HepG2 (cell line): ENCODE data around the gene APOC3. TPM values are rescaled to one million over a fixed set of nuclear protein-coding genes. Genes with fewer than 3 reads are reported as not detected.

ENCODE experiments used
- AHR ChIP-seq: IDR thresholded peaks from 2 replicates; pipeline ENCODE4 v1.6.1; 2018; ENCODE audit warnings: missing genetic modification reagents, missing compliant biosample characterization
- BHLHE40 ChIP-seq: IDR thresholded peaks from 2 replicates; pipeline ENCODE4 v1.6.1; 2011; ENCODE audit warnings: low read length, improper control_type of control experiment
- GATAD2A ChIP-seq: IDR thresholded peaks from 2 replicates; pipeline ENCODE4 v1.6.1; 2016
- KDM3A ChIP-seq: IDR thresholded peaks from 2 replicates; pipeline ENCODE4 v1.6.1; 2018; ENCODE audit warnings: low read depth, missing compliant biosample characterization
- NCOA2 ChIP-seq: sonication (generic); formaldehyde crosslinking; IDR thresholded peaks from 2 replicates; pipeline ENCODE4 v1.8.0; 2022; ENCODE audit warnings: inconsistent platforms
- NR0B2 ChIP-seq: sonication (generic); formaldehyde crosslinking; IDR thresholded peaks from 2 replicates; pipeline ENCODE4 v1.4.0; 2020; ENCODE audit warnings: mild to moderate bottlenecking, missing genetic modification reagents
- SP140L ChIP-seq: sonication (generic); formaldehyde crosslinking; IDR thresholded peaks from 2 replicates; pipeline ENCODE4 v1.4.0; 2020; ENCODE audit warnings: missing genetic modification reagents, borderline replicate concordance
- ZKSCAN8 ChIP-seq: IDR thresholded peaks from 2 replicates; pipeline ENCODE4 v1.6.1; 2016; ENCODE audit warnings: borderline replicate concordance, missing genetic modification reagents, missing compliant biosample characterization
- ZNF343 ChIP-seq: sonication (generic); formaldehyde crosslinking; IDR thresholded peaks from 2 replicates; pipeline ENCODE4 v1.4.0; 2020; ENCODE audit warnings: mild to moderate bottlenecking, missing genetic modification reagents
- ZNF646 ChIP-seq: sonication (generic); formaldehyde crosslinking; IDR thresholded peaks from 2 replicates; pipeline ENCODE4 v1.9.0; 2021; ENCODE audit warnings: mild to moderate bottlenecking, missing genetic modification reagents
- ZNF704 ChIP-seq: sonication (generic); formaldehyde crosslinking; IDR thresholded peaks from 2 replicates; pipeline ENCODE4 v1.8.1; 2023; ENCODE audit warnings: mild to moderate bottlenecking, inconsistent platforms, moderate library complexity, missing genetic modification reagents, borderline replicate concordance
- ZSCAN31 ChIP-seq: sonication (generic); formaldehyde crosslinking; IDR thresholded peaks from 2 replicates; pipeline ENCODE4 v1.5.0; 2020; ENCODE audit warnings: low read depth, mild to moderate bottlenecking, missing genetic modification reagents
- polyA plus RNA-seq, 8 experiments: library from polyadenylated mRNA; depleted of rRNA in 3 of 8; stranded (reverse) in 7 of 8; unstranded in 1 of 8; fragments of >200 nt; fragmentation: Illumina TruSeq in 4 of 8; extraction: Trizol in 4 of 8; gene quantifications; 2 replicates each; pipeline versions ENCODE4 v1.2.1 to v1.2.3, GENCODE V29; 2011 to 2016; ENCODE audit warnings: low read depth in 4 of 8, missing spikeins in 1 of 8, mixed read lengths in 1 of 8; ENCODE audit not compliant: insufficient read depth in 1 of 8
- total RNA-seq, 5 experiments: library from RNA; depleted of rRNA; stranded (reverse); fragments of >200 nt; fragmentation: Illumina TruSeq; extraction: Trizol; gene quantifications; 2 replicates each; pipeline ENCODE4 v1.2.3, GENCODE V29; 2016; ENCODE audit warnings: low read depth in 1 of 5
- TF ChIP-seq, protein P1 (sequence below): sonication (generic); formaldehyde crosslinking; IDR thresholded peaks from 2 replicates; pipeline ENCODE4 v1.5.0; 2020; ENCODE audit warnings: mild to moderate bottlenecking, missing genetic modification reagents, borderline replicate concordance

The APOC3 gene
- total and polyA plus RNA-seq, 2 of the 13 experiments (the other 11 are each of a cell fraction or from before 2014, with no cell fraction given) = 314 to 687 TPM

- TF ChIP-seq, protein P1, sequence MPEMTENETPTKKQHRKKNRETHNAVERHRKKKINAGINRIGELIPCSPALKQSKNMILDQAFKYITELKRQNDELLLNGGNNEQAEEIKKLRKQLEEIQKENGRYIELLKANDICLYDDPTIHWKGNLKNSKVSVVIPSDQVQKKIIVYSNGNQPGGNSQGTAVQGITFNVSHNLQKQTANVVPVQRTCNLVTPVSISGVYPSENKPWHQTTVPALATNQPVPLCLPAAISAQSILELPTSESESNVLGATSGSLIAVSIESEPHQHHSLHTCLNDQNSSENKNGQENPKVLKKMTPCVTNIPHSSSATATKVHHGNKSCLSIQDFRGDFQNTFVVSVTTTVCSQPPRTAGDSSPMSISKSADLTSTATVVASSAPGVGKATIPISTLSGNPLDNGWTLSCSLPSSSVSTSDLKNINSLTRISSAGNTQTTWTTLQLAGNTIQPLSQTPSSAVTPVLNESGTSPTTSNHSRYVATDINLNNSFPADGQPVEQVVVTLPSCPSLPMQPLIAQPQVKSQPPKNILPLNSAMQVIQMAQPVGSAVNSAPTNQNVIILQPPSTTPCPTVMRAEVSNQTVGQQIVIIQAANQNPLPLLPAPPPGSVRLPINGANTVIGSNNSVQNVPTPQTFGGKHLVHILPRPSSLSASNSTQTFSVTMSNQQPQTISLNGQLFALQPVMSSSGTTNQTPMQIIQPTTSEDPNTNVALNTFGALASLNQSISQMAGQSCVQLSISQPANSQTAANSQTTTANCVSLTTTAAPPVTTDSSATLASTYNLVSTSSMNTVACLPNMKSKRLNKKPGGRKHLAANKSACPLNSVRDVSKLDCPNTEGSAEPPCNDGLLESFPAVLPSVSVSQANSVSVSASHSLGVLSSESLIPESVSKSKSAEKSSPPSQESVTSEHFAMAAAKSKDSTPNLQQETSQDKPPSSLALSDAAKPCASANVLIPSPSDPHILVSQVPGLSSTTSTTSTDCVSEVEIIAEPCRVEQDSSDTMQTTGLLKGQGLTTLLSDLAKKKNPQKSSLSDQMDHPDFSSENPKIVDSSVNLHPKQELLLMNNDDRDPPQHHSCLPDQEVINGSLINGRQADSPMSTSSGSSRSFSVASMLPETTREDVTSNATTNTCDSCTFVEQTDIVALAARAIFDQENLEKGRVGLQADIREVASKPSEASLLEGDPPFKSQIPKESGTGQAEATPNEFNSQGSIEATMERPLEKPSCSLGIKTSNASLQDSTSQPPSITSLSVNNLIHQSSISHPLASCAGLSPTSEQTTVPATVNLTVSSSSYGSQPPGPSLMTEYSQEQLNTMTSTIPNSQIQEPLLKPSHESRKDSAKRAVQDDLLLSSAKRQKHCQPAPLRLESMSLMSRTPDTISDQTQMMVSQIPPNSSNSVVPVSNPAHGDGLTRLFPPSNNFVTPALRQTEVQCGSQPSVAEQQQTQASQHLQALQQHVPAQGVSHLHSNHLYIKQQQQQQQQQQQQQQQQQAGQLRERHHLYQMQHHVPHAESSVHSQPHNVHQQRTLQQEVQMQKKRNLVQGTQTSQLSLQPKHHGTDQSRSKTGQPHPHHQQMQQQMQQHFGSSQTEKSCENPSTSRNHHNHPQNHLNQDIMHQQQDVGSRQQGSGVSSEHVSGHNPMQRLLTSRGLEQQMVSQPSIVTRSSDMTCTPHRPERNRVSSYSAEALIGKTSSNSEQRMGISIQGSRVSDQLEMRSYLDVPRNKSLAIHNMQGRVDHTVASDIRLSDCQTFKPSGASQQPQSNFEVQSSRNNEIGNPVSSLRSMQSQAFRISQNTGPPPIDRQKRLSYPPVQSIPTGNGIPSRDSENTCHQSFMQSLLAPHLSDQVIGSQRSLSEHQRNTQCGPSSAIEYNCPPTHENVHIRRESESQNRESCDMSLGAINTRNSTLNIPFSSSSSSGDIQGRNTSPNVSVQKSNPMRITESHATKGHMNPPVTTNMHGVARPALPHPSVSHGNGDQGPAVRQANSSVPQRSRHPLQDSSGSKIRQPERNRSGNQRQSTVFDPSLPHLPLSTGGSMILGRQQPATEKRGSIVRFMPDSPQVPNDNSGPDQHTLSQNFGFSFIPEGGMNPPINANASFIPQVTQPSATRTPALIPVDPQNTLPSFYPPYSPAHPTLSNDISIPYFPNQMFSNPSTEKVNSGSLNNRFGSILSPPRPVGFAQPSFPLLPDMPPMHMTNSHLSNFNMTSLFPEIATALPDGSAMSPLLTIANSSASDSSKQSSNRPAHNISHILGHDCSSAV (CRISPR knock-in tag) = no peak
- TF ChIP-seq ZNF704 (CRISPR knock-in tag) = no peak
- no peak for TF ChIP-seq NCOA2
- 0 out of 2 replicates have a peak, but pooled peaks have one; percentile 63 for TF ChIP-seq AHR (CRISPR knock-in tag)
- TF ChIP-seq ZKSCAN8 = no peak
- no peak for TF ChIP-seq BHLHE40
- TF ChIP-seq ZSCAN31 (CRISPR knock-in tag) = no peak
- no peak for TF ChIP-seq ZNF646 (CRISPR knock-in tag)
- no peak; the same call in 1 of the 2 replicates for TF ChIP-seq NR0B2 (CRISPR knock-in tag)
- no peak for TF ChIP-seq ZNF343 (CRISPR knock-in tag)
- no peak for TF ChIP-seq SP140L (CRISPR knock-in tag)
- no peak for TF ChIP-seq GATAD2A (CRISPR knock-in tag)
- TF ChIP-seq KDM3A = peak; percentile 41; the same call in 1 of the 2 replicates
Measured at GRCh38 chr11:116787786-116788486, 41.8 kb upstream of the APOC3 start, which contains the start of gene ZPR1 (continued).
